Effector memory CD4-positive, alpha-beta T cell (primary cell): ENCODE measurements around the gene POLRMT.
"Not testable (repeated sequence)": the region's sequence is repeated elsewhere in the genome, so short reads cannot be mapped to it uniquely, and the experiment has no call there.

ENCODE experiments used
- DNase-seq, 3 donors: peaks; one replicate each; pipeline ENCODE4 v3.0.0-alpha.2; 2020
- H3K27ac ChIP-seq: 2 replicates; pipeline ENCODE4 v1.7.0; 2013; ENCODE audit warnings: mild to moderate bottlenecking, low read length, moderate library complexity; ENCODE audit not compliant: insufficient read depth, poor library complexity, severe bottlenecking
- H3K27me3 ChIP-seq: replicated peaks from 2 replicates; pipeline ENCODE4 v1.7.0; 2013; ENCODE audit warnings: mild to moderate bottlenecking, low read length; ENCODE audit not compliant: insufficient read depth, control insufficient read depth, poor library complexity, severe bottlenecking
- H3K36me3 ChIP-seq: 2 replicates; pipeline ENCODE4 v1.7.0; 2013; ENCODE audit warnings: mild to moderate bottlenecking, low read length, moderate library complexity; ENCODE audit not compliant: control insufficient read depth, insufficient read depth
- H3K4me1 ChIP-seq: 2 replicates; pipeline ENCODE4 v1.7.0; 2013; ENCODE audit warnings: low read length, mild to moderate bottlenecking; ENCODE audit not compliant: control insufficient read depth, insufficient read depth, poor library complexity, severe bottlenecking
- H3K4me3 ChIP-seq: 2 replicates; pipeline ENCODE4 v1.7.0; 2013; ENCODE audit warnings: low read length, low read depth, mild to moderate bottlenecking; ENCODE audit not compliant: insufficient read depth, poor library complexity, severe bottlenecking
- H3K9me3 ChIP-seq: 2 replicates; pipeline ENCODE4 v1.7.0; 2013; ENCODE audit warnings: mild to moderate bottlenecking, low read length, moderate library complexity; ENCODE audit not compliant: control insufficient read depth

Gene POLRMT

DNA sequence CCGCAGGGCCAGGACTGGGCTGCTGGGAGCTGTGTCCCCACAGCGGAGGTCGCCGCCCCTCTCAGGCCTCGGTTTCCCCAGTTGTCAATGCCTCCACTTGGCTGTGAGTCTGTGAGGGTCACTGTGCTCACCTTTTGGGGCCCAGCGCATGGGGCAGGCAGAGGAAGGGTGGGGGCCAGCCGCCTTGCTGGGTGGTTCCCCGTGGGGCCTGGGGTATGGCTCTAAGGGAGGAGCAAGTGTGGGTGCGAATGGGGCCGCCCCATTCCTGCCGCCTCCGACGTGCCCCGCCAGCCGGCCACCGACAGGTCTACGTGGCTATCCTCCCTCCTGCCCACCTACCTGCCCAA lies 5.5 kb upstream of the POLRMT start:
- Histone ChIP-seq H3K9me3 (no peaks in the 10 kb centered on the region), H3K27ac (peak overlapping the region; percentile 46), H3K4me1 (peaks cover 18% of the 10 kb centered on the region), H3K4me3 (peak overlapping the region; percentile 52), H3K36me3 (no peaks in the 10 kb centered on the region), H3K27me3 (no peaks in the 10 kb centered on the region)
- DNase-seq: no peak

DNA sequence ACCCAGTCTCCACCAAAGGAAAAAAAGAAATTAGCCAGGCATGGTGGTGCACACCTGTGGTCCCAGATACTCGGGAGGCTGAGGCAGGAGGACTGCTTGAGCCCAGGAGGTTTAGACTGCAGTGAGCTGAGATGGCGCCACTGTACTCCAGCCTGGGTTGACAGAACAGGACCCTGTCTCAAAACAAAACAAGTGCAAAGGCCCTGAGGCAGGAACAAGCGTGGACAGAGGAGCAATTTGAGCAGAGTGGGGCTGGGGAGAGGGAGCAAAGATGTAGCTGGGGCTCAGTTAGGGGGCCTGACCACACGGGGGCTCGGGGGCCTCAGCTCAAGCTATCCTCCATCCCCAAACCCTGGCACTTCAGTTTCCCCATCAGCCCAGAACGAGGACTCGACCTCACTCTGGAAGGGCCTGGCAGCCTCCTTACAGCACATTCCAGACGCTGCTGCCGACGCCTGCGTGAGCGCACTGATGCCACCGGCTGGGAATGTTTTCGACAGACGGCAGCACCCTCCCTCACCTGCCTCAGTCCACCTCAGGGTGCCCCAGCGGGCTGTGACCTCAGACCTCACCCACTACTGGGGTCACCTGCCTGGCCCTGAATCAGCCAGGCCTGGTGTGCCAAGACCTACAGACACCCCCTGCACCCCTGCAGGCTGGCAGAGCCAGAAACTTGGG lies 1.8 kb upstream of the POLRMT start:
- H3K27ac ChIP-seq: no peak overlapping the region
- no peak for DNase-seq
- no peaks in the 10 kb centered on the region for H3K36me3 ChIP-seq
- H3K9me3 ChIP-seq: no peaks in the 10 kb centered on the region
- H3K27me3 ChIP-seq: no peaks in the 10 kb centered on the region
- peaks cover 28% of the 10 kb centered on the region for H3K4me1 ChIP-seq
- H3K4me3 ChIP-seq: no peak overlapping the region

DNA sequence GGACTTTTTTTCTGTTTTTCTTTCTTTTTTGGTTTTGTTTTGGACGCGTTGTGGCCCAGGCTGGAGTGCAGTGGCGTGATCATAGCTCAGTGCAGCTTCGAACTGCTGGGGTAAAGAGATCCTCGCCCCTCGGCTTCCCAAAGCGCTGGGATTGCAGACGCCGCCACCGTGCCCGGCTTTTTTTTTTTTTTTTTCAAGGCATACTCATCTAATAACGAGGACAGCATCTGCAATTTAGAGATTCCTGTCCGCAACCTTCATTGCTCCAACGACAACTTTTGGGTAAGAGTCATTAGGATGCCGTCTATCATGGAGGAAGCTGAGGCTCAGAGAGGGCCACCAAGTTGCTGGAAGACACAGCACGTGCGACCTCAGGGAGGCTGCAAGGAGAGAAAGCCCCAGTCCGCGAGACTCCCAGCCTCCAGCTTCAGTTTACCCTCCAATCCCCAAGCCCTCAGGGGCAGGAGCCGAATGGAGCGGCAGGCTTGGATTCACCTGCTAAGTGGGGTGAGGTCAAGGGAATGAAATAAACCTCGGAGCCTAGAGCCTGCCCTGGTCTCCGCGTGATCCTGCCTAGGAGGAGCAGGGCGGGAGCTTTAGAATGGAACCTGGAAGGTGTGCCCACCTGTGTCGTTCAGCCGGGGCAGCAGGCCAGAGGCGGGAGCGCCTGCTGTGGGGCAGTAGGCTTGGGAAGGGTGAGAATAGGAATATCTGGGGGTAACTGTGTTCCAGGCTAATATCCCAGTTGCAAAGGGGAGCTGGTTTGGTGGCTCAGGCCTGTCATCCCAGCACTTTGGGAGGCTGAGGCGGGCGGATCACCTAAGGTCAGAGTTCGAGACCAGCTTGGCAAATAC lies 676 bp upstream of the POLRMT start:
- Histone ChIP-seq H3K27ac (peak overlapping the region; percentile 78), H3K9me3 (no peaks in the 10 kb centered on the region), H3K4me3 (peak overlapping the region; percentile 89), H3K27me3 (no peaks in the 10 kb centered on the region), H3K4me1 (peaks cover 23% of the 10 kb centered on the region), H3K36me3 (peaks cover 6% of the 10 kb centered on the region)
- no peak for DNase-seq

DNA sequence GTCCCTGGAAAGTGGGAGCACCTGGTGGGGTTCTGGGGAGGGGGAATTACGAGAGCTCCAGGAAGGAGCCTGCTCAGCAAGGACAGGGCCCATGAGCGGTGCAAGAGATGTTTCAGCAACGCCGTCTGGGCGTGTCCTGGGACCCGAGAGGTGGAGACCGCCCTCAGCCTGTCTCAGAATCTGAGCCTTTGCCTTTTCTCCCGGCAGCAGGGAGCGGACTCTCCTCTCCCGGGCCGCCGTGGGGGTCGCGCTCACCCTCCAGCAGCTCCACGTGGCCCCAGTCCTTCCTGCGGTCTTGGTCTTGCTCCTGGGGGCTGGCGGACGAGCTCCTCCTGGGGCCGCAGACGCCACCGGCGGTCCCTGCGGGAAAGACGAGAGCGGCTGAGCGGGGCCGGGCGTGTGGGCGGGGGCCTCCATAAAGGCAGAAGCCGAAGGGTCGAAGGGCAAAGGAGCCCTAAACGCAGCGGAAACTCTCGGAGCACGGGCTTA lies 714 bp downstream of the POLRMT start:
- Histone ChIP-seq H3K27me3 (no peaks in the 10 kb centered on the region), H3K9me3 (no peaks in the 10 kb centered on the region), H3K4me3 (peak overlapping the region; percentile 89), H3K4me1 (peaks cover 15% of the 10 kb centered on the region), H3K36me3 (peaks cover 11% of the 10 kb centered on the region), H3K27ac (peak overlapping the region; percentile 78)
- no peak for DNase-seq

DNA sequence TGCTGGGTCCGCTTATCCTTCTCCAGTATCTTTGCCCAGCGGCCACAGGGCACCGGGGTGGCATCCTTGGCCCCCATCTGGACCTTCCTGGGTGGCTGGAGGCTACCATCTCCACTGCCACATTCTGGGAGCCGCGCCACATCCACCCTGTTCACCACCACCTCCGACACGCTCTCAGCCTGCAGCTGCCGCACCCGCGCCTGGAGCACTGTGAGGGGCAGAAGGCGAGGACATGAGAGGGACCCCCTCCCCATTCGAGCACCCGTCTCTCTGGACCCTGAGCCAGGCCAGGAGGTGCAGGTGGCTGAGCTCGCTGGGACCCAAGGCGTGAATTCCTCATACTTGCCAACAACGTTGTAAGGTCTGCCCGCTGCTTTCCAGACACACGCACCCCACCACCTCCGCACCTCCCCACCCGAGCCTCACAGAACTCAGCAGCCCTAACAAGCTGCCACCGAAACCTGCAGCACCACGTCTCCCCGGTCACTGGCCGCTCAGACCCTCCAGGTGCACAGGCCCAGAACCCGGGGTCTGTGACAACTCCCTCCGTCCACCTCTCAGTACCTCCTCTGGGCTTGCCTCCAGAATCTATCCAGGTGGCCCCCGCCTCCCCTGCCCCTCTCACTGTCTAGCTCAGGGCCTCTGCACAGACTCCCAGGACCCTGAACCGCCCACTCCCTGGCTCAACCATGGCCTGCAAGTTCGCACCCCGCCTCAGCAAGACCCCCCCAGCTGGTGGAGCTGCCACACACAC lies 3.2 kb downstream of the POLRMT start:
- no peaks in the 10 kb centered on the region for H3K27me3 ChIP-seq
- no peak overlapping the region for H3K27ac ChIP-seq
- H3K36me3 ChIP-seq: peaks cover 16% of the 10 kb centered on the region
- no peak for DNase-seq
- peaks cover 15% of the 10 kb centered on the region for H3K4me1 ChIP-seq
- no peaks in the 10 kb centered on the region for H3K9me3 ChIP-seq
- H3K4me3 ChIP-seq: no peak overlapping the region

DNA sequence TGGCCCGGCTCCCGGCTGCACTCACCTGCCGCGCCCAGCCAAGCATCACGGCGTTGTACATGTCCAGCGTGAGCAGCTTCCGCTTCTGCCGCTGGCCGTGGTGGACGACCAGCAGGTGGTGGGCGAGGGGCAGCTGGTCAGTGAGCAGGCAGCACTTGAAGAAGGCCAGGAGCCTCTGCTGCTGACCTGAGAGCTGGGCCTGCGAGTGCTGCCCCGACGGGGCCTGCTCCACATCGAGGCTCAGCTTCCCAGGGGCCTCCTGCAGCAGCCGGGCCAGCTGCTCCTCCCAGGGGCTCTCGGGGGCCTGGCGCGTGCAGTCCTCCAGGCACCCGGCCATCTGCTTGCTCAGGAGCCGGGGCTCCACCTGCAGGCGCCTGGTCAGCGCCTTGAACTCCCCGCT lies 3.8 kb downstream of the POLRMT start:
- H3K27me3 ChIP-seq: not testable (repeated sequence)
- peaks cover 21% of the 10 kb centered on the region for H3K36me3 ChIP-seq

DNA sequence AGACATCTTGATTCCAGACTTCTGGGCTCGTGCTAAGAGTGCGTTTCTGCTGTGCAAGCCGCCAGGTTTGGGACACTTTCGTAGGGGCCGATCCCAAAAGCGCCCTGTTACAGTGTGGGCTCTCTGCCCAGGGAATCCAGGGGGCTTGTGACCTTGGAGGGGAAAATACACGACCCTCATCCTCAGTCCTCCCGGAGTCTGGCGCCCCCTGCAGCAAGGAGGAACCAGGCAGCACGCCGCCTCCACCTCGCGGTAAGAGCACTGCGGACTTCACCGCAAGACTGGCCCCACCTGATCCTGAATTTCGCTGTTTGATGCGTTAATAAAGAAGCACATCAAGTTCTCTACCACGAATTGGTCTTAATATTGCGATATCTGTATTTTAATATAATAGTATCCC lies 5.2 kb downstream of the POLRMT start:
- H3K27me3 ChIP-seq: no peaks in the 10 kb centered on the region
- H3K4me1 ChIP-seq: peaks cover 6% of the 10 kb centered on the region
- H3K4me3 ChIP-seq: no peak overlapping the region
- peaks cover 32% of the 10 kb centered on the region for H3K36me3 ChIP-seq
- no peaks in the 10 kb centered on the region for H3K9me3 ChIP-seq
- no peak overlapping the region for H3K27ac ChIP-seq
- no peak for DNase-seq

More for the DNA sequence above, 3.8 kb downstream of the POLRMT start:
- peaks cover 15% of the 10 kb centered on the region for H3K4me1 ChIP-seq
- not testable (repeated sequence) for H3K4me3 ChIP-seq, DNase-seq, H3K27ac ChIP-seq, H3K9me3 ChIP-seq

DNA sequence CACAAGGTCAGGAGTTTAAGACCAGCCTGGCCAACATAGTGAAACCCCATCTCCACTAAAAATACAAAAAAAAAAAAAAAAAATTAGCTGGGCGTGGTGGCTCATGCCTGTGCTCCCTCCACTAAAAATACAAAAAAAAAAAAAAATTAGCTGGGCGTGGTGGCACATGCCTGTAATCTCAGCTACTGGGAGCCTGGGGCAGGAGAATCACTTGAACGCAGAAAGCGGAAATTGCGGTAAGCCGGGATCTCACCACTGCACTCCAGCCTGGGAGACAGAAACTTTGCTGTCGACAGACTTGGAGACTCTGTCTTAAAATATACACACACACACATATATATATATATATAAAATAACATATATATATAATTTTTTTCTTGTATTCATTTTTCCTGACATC lies 6.8 kb downstream of the POLRMT start:
- not testable (repeated sequence) for H3K27ac ChIP-seq, DNase-seq, H3K9me3 ChIP-seq, H3K27me3 ChIP-seq, H3K4me3 ChIP-seq, H3K4me1 ChIP-seq
- H3K36me3 ChIP-seq: peaks cover 47% of the 10 kb centered on the region

DNA sequence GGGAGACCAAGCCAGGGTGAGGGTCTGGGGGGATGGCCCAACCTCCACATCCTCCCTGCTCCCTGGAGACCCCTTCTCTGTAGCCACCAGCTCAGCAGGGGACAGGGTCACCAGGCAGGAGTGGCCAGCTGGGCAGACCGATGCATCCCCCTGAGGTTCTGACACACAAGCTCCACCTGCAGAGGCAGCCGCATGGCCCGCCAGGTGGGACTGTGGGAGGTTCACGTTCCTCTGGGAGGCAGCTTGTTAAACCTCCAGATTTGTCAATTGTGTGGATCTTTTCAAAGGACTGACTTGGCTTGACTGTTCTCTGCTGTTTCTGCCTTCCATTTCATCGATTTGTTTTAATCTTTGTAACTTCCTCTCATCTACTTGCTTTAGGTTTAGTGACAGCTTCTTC lies 8.1 kb downstream of the POLRMT start:
- Histone ChIP-seq H3K36me3 (peaks cover 52% of the 10 kb centered on the region), H3K27ac (no peak overlapping the region), H3K27me3 (no peaks in the 10 kb centered on the region)

More for the DNA sequence above, 8.1 kb downstream of the POLRMT start:
- Histone ChIP-seq H3K9me3 (no peaks in the 10 kb centered on the region), H3K4me3 (no peak overlapping the region), H3K4me1 (no peaks in the 10 kb centered on the region)
- DNase-seq: no peak
